ENCODE results near the gene DHX8.

Gene DHX8

DNA sequence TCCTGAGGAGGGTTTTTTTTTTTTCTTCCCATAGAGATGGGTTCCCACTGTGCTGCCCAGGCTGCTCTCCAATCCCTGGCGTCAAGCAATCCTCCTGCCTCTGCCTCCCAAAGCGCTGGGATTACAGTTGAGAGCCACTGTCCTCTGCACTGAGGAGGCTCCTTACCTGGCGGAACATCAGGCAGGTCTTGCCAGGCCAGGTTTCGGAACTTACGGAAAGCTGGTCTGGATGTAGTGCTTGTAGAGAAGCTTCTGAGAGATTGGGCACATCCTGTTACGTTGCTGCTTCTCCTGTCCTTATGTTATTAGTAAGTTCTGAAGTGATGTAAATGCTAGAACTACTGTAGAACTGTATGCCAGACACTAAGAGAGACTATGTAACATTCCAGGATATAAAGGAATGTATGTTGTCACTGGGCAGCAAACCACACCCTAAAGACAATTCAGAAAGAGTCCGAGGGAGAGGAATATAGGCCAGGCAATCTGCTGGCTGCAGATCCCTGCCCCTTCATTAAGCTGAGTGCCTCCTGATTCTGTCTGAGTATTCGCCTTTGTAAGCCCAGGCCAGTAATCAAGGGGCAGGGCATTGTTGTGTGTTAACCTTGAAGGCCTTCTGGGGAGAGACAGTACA is 41.3 kb downstream of the DHX8 start:
- DNase-seq (ENCODE audit: low read depth in 2 of 2): no peak

DNA sequence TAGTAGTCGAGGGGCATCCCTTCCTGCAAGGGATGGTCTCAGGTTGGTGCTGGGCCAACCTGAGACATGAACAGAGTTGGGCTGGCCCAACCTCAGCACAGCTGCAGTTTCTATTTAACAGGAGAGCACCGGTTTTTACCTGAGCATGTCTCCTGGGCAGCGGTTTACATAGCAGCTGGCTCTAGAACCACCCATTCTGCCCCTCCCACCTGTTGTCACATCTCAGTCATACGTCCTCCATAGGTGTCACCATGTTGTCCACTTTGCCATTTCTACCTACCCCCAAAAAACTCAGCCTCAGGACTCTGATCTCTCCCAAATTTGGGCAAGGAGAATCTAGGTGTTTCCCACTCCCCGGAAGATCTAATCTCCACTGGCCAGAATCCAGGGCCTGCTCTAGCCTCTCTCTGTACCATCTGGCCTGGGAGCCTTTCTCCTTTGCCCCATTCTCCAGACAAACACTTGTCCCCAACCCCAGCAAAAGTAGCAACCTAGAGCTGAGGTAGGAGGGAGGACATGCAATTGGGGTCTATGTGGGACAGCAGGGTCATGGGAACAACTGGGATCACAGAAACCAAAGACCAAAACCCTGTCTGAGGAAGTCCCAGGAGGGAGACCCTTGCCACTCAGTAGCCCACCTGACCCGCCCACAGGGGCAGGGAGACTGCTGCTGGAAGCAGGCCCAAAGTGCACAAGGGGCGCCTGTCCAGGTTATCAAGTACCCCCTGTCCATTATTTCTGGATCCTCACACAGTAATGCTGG is 43.3 kb downstream of the DHX8 start:
- DNase-seq (ENCODE audit: low read depth in 2 of 2): no peak

- no peak for DNase-seq (ENCODE audit: low read depth in 2 of 2)
These were observed 44.7 kb downstream of the DHX8 start for GRCh38 chr17:43528319-43528987.

- DNase-seq (ENCODE audit: low read depth in 2 of 2): no peak
These were observed 45.4 kb downstream of the DHX8 start for GRCh38 chr17:43528988-43529814.

DNA sequence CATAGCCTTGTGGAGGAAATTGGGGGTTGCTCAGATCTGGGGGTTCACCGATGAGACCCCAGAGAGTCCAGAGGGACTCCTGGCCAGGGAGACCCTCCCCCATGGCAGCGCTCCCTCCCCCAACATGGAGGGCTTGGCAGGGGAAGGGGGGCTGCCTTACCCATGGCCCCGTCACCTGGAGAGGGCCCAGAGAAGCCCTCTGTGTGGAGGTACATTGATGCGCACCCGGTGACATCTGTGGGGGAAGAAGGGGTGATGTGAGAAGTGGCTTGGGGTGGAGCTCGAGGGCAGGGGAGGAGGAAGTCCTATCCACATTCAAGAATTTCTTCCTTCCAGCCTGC is 46.1 kb downstream of the DHX8 start:
- DNase-seq (ENCODE audit: low read depth in 2 of 2): no peak

GRCh38 chr17:43530288-43531081 is 46.7 kb downstream of the DHX8 start:
- DNase-seq (ENCODE audit: low read depth in 2 of 2): no peak

DNA sequence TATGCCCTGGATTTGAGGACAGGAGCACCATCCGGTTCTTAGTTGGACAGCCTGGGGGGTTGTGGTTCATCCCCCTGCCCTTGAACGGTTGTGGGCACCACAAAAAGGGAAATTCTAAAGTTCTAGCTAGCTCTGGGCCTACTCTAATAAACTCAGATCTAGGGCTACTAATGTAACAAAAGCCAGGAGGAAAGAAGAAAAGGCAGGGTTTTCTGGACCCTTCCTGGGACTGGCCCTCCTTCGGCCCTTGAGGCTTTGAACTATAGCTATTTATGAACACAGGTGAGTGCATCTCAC is 47.3 kb downstream of the DHX8 start:
- no peak for DNase-seq (ENCODE audit: low read depth in 2 of 2)

DNA sequence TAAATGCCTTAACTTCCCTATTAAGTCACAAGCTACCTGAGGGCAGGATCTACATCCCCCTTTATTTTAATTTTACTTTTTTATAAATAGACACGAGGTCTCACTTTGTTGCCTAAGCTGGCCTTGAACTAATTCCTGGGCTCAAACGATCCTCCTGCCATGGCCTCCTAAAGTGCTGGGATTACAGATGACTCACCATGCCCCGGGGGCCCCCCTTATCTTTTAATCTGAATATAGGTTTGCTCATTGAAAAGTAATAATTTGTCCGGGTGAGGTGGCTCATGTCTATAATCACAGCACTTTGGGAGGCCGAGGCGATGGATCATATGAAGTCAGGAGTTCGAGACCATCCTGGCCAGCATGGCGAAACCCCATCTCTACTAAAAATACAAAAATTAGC is 48.2 kb downstream of the DHX8 start:
- no peak for DNase-seq (ENCODE audit: low read depth in 2 of 2)

- DNase-seq (ENCODE audit: low read depth in 2 of 2): no peak
These were observed 48.8 kb downstream of the DHX8 start for GRCh38 chr17:43532581-43532980.

DNA sequence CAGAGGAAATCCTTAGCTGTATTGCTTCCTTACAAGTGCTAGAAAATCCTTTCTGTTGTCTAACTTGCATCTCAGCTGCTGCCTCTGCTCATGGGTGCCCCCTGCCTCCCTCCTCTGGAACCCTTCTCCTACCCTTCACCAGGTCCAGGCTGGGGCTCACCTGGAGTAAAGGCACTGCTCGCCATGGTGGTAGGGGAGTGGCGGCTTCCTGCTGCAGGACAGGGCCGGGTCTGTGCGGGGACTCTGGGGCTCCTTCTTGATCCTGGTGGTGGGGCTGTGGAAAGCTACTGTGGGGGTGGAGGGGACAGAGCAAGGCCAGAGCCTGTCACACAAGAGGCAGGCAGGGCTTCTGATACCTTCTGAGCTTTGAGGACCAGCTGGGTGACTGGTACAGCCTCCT is 49.9 kb downstream of the DHX8 start:
- no peak for DNase-seq (ENCODE audit: low read depth in 2 of 2)

DNA sequence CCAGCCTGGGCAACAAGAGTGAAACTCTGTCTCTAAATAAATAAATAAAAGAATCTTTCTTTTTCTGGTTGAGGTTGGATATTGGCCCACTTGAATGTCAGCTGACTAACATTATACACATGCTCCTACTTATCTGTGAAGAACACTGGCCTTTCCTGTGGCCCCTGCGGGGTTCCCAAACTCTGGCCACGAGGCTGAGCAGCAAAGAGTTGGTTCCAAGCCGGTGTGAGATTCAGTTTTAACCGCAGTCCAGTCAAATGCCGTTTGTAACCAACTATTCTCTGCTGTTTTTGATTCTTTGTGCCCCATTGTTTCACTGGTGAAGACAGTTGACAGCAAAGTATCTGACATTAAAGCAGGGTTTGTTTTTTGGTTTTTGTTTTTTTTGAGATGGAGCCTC is 51.1 kb downstream of the DHX8 start:
- no peak for DNase-seq (ENCODE audit: low read depth in 2 of 2)

GRCh38 chr17:43536236-43536992 is 52.6 kb downstream of the DHX8 start:
- DNase-seq (ENCODE audit: low read depth in 2 of 2): no peak

GRCh38 chr17:43540821-43541674 is 57.3 kb downstream of the DHX8 start:
- DNase-seq (ENCODE audit: low read depth in 2 of 2): no peak

DNA sequence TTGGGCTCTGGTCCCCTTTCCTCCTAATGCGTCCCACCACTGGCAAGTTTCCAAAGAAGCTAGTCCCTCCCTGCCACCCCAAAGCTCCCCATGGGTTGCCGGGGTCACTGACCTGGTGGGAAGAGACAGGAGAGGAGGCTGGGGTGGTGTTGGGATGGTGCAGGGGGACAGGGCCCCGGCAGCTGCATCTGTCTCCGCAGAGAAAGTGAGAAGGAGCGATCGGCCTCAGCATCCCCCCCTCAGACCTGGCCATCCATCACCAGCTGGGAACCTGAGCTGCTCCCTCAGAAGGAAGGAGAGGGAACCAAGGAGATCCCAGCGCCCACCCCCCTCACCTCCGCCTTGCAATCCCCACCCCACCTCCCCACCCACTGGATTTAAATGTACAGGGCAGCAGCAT is 59.1 kb downstream of the DHX8 start:
- DNase-seq (ENCODE audit: low read depth in 2 of 2): no peak

- no peak for DNase-seq (ENCODE audit: low read depth in 2 of 2)
These were observed 59.5 kb downstream of the DHX8 start for GRCh38 chr17:43543300-43543699.

DNA sequence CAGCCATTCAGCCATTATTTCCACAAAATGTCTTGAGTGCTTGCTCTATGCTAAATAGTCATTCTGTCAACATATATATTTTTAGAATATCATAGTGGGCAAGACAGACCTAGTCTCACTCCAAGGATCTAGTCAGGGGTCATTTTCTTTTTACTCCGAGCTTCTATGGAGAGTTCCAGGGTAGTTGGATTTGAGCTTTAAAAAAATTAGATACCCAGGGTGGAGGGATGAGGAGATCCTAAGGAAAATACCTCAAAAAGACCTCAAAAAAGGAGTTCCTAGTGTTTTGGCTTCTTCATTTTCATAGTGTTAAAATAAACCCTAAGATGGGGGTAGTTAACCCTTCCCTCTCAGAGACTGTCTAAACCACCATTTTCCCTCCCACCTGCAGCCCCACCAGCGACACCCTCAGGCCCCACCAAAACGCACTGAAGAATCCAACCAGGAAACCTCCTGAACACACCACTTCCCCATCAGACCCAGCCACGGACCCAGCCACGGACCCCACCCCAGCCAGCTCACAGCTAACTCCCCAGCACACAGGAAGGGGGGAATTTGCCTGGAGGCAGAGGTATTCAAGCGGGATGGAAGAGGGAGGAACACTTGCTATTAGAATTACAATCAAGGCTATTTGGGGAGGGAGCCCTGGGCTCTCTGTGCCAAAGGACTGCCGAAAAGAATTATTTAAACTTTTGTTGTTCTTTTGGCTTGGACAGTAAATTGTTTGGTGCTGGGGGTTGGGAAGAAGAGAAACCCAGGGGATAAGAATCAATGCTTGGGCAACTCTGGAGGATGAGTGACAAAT is 60.2 kb downstream of the DHX8 start:
- no peak for DNase-seq (ENCODE audit: low read depth in 2 of 2)

DNA sequence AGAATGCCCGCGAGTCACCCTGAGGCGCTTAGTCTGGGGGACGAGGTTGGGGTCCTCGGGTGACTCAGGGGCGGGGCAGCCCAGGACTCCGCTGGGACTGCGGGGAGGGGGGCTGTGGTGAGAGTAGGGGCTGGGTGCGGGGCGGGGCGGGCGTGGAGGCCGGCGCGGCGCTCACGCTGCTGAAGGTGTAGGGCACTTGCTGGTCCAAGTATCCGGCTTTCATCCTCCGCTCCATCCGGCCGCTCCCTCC is 61.5 kb downstream of the DHX8 start:
- DNase-seq (ENCODE audit: low read depth in 2 of 2): peak in 1 of 2 donors; percentile 10

GRCh38 chr17:43546319-43547188 is 62.8 kb downstream of the DHX8 start, which contains the start of gene ETV4:
Gene ETV4 (minus strand): TSS chr17:43546340. CDS start chr17:43545617, 723 bp downstream.
- DNase-seq (ENCODE audit: low read depth in 2 of 2): peak; percentile 89 to 93

Measured in stimulated activated CD4-positive, alpha-beta T cell treated with anti-CD3 and anti-CD28 coated beads, Interleukin-15, amount 100 ng/mL, for 48 hours (primary cell).